Psoas muscle (tissue), 8 donors: ENCODE data around the gene KDM4C. TPM values are rescaled to one million over a fixed set of nuclear protein-coding genes. Genes with fewer than 3 reads are reported as not detected.

ENCODE experiments used
- ATAC-seq, 4 donors: fragments of 200-7000 bp; cut with Tn5 transposase; one replicate each; pipeline ENCODE4 v1.9.1; 2020; ENCODE audit warnings: moderate library complexity in 3 of 4, mild to moderate bottlenecking in 2 of 4
- DNase-seq, 2 donors: peaks; one replicate each; pipeline ENCODE4 v3.0.0-alpha.2; 2020
- H3K27ac ChIP-seq: fragments of 200-600 bp; one replicate; pipeline ENCODE4 v1.8.0; 2022
- H3K27me3 ChIP-seq, 3 donors: fragments of 200-600 bp in 1 of 3; one replicate each; pipeline versions ENCODE4 v1.6.1 to v1.8.0; 2013 to 2022; ENCODE audit warnings: low read length in 2 of 3, mild to moderate bottlenecking in 2 of 3, moderate library complexity in 1 of 3; ENCODE audit not compliant: insufficient read depth in 3 of 3
- H3K36me3 ChIP-seq, 2 donors: fragments of 200-600 bp in 1 of 2; one replicate each; pipeline versions ENCODE4 v1.6.1 to v1.8.0; 2013 to 2022; ENCODE audit warnings: low read depth in 1 of 2, mild to moderate bottlenecking in 1 of 2, moderate library complexity in 1 of 2; ENCODE audit not compliant: insufficient read depth in 1 of 2
- H3K4me1 ChIP-seq: fragments of 200-600 bp; one replicate; pipeline ENCODE4 v1.8.0; 2022
- H3K4me3 ChIP-seq: fragments of 200-600 bp; one replicate; pipeline ENCODE4 v1.8.0; 2022; ENCODE audit warnings: mild to moderate bottlenecking
- H3K9me3 ChIP-seq: fragments of 200-600 bp; one replicate; pipeline ENCODE4 v1.8.0; 2022
- WGBS, 3 donors: extraction: QIAGEN DNeasy Blood & Tissue Kit; methylation state at CpG; one replicate each; pipeline versions ENCODE4 v1.1.6 to v1.1.7; 2013; 5-methylcytosine and 5-hydroxymethylcytosine counted together
- intact Hi-C, 2 donors: fragments of 100-400 bp; cut with DNase I; formaldehyde crosslinking; loops; one replicate each; pipeline versions ENCODE4 v1.11.0 to v1.14.2; 2022
- polyA plus RNA-seq, 3 donors: library from polyadenylated mRNA; stranded (reverse); fragments of 200-250 nt; gene quantifications; one replicate each; pipeline ENCODE4 v1.2.3, GENCODE V29; 2013
- total RNA-seq, 4 donors: library from RNA; stranded (reverse); fragmentation: NEBNext Ultra II Directional in 2 of 4; extraction: Animal tissue kit (Norgen Biotek cat#: 25700) in 2 of 4; gene quantifications; one replicate each; pipeline versions ENCODE4 v1.2.1 to v1.2.4, GENCODE V29; 2021 to 2023
- TF ChIP-seq, protein P1 (sequence below): fragments of 200-600 bp; IDR thresholded peaks from one replicate; pipeline ENCODE4 v1.8.0; 2022; ENCODE audit warnings: antibody characterized with exemption
- donor health status: healthy with polysubstance abuse.
- donor health status: DM: no; HTN: no; CAD: no; lungs with moderate emphysema.
- donor health status: Bipolar disorder and iron deficiency.
- donor health status: healthy.
- donor health status: DM: yes; HTN: yes; CAD: no.
- donor health status: DM: no; HTN: no; CAD: no.
- donor health status: DM: no; HTN: no; CAD: no.
- donor health status: DM: yes; HTN: yes; CAD: no.

KDM4C gene
- total and polyA plus RNA-seq, 7 donors: 2.7 to 13.0 (median 10.1) TPM

DNA sequence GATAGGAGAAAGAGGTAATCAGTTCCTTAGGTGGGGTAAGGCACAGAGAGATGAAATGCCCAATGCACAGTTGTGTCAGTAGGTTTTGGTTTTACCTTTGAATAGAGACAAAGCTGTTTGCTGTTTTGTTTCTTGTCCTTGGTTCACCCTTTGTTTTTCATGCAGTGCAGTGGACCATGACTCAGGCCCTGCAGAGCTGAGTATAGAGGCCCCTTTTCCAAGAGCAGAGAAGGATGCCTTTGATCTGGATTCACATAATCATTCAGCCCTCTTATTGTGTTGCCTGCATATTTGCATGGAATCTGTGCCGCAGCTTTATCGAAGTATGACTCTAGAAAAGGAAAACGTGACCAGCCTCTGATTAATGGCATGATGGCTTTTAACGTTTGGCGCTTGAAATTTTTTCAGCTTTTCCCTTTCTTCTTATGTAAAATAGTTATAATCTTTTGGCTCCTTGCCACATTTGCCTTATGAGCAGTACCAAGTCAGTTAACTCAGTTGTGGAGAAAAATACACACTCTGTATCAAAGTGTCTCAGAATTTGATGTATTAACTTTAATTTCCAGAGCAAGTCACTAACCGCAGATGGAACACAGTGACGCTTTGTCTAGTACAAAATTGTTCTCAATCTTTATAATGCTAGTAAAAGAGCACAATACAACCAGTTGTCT, 197.6 kb downstream of the KDM4C start:
- no peak for DNase-seq
- 55 to 67% (median 58%) methylated on average over 7 of the region's 7 CpGs for WGBS, 3 donors
- intact Hi-C loops: no loop called here
- Histone ChIP-seq H3K27ac (no peak overlapping the region), H3K4me1 (peaks cover 21% of the 10 kb centered on the region), H3K27me3 (no peaks in the 10 kb centered on the region), H3K9me3 (no peaks in the 10 kb centered on the region), H3K36me3 (no peaks in the 10 kb centered on the region), H3K4me3 (no peak overlapping the region)
- peak in 3 of 4 donors; percentile 17 to 47 (median 28) for ATAC-seq
- TF ChIP-seq, protein P1, sequence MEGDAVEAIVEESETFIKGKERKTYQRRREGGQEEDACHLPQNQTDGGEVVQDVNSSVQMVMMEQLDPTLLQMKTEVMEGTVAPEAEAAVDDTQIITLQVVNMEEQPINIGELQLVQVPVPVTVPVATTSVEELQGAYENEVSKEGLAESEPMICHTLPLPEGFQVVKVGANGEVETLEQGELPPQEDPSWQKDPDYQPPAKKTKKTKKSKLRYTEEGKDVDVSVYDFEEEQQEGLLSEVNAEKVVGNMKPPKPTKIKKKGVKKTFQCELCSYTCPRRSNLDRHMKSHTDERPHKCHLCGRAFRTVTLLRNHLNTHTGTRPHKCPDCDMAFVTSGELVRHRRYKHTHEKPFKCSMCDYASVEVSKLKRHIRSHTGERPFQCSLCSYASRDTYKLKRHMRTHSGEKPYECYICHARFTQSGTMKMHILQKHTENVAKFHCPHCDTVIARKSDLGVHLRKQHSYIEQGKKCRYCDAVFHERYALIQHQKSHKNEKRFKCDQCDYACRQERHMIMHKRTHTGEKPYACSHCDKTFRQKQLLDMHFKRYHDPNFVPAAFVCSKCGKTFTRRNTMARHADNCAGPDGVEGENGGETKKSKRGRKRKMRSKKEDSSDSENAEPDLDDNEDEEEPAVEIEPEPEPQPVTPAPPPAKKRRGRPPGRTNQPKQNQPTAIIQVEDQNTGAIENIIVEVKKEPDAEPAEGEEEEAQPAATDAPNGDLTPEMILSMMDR: no peak

GRCh38 chr9:6956879-6957278, 199.1 kb downstream of the KDM4C start:
- intact Hi-C loops: no loop called here
- ATAC-seq (peak in 2 of 4 donors; percentile 28 to 79), DNase-seq (no peak)
- H3K9me3 ChIP-seq: no peaks in the 10 kb centered on the region
- TF ChIP-seq, protein P1: no peak
- no peaks in the 10 kb centered on the region for H3K36me3 ChIP-seq
- peaks cover 15% of the 10 kb centered on the region for H3K4me1 ChIP-seq
- WGBS, 3 donors: 30 to 66% (median 44%) methylated on average over 2 of the region's 2 CpGs
- H3K27ac ChIP-seq: no peak overlapping the region
- H3K4me3 ChIP-seq: no peak overlapping the region
- H3K27me3 ChIP-seq: no peaks in the 10 kb centered on the region

- 33 to 54% (median 39%) methylated on average over 5 of the region's 5 CpGs for WGBS, 3 donors
- H3K4me3 ChIP-seq: no peak overlapping the region
- intact Hi-C loops: no loop called here
- DNase-seq: no peak
- no peak for ATAC-seq
- peaks cover 15% of the 10 kb centered on the region for H3K4me1 ChIP-seq
- H3K27me3 ChIP-seq: no peaks in the 10 kb centered on the region
- no peaks in the 10 kb centered on the region for H3K9me3 ChIP-seq
- TF ChIP-seq, protein P1: no peak
- no peak overlapping the region for H3K27ac ChIP-seq
- H3K36me3 ChIP-seq: no peaks in the 10 kb centered on the region
Measured at GRCh38 chr9:6959270-6960000, 201.7 kb downstream of the KDM4C start.

GRCh38 chr9:6960777-6961176, 203.0 kb downstream of the KDM4C start:
- no peaks in the 10 kb centered on the region for H3K27me3 ChIP-seq
- 96% methylated on average over 3 of the region's 3 CpGs for WGBS, 3 donors
- no peak overlapping the region for H3K27ac ChIP-seq
- H3K4me1 ChIP-seq: peaks cover 15% of the 10 kb centered on the region
- intact Hi-C loops: no loop called here
- DNase-seq (no peak), ATAC-seq (no peak)
- no peak overlapping the region for H3K4me3 ChIP-seq
- H3K9me3 ChIP-seq: no peaks in the 10 kb centered on the region
- no peaks in the 10 kb centered on the region for H3K36me3 ChIP-seq
- TF ChIP-seq, protein P1: no peak
